ENCODE data around the gene MAP4K5. TPM values are rescaled to one million over a fixed set of nuclear protein-coding genes. Genes with fewer than 3 reads are reported as not detected.

MAP4K5 gene
- total and polyA plus RNA-seq, 4 donors = 7.7 to 47.1 (median 19.3) TPM

- Histone ChIP-seq H3K27ac (ENCODE audit: low read depth in 1 of 2, low read length in 2 of 2) (no peak overlapping the region), H3K9ac (ENCODE audit: low read depth in 1 of 2, low read length in 2 of 2) (no peak overlapping the region), H3K4me1 (ENCODE audit: control insufficient read depth in 4 of 4, insufficient read depth in 4 of 4, low read length in 3 of 4) (no peaks in the 10 kb centered on the region), H3K36me3 (ENCODE audit: control insufficient read depth in 4 of 4, insufficient read depth in 3 of 4, low read depth in 1 of 4, low read length in 3 of 4) (no peaks in the 10 kb centered on the region), H3K9me3 (ENCODE audit: control insufficient read depth in 4 of 4, low read length in 3 of 4) (no peaks in the 10 kb centered on the region), H3K27me3 (ENCODE audit: control insufficient read depth in 4 of 4, insufficient read depth in 4 of 4, low read length in 3 of 4) (no peaks in the 10 kb centered on the region), H3K4me3 (ENCODE audit: low read depth in 1 of 3, low read length in 3 of 3) (no peak overlapping the region)
- no peak for DNase-seq (ENCODE audit: low spot score)
- TF ChIP-seq CTCF (IDR thresholded peaks at IDR 0.05; ENCODE audit: low read depth, low read length, missing input control) = no peak
- TF ChIP-seq SP1 (IDR thresholded peaks at IDR 0.05) = no peak
- 95% methylated on average over 3 of the region's 3 CpGs for WGBS
Measured at GRCh38 chr14:50410071-50410470, 122.3 kb downstream of the MAP4K5 start.

- WGBS = 84% methylated on average over 6 of the region's 6 CpGs
- TF ChIP-seq JUND (IDR thresholded peaks at IDR 0.05) (no peak), RXRA (IDR thresholded peaks at IDR 0.05) (no peak), HNF4G (IDR thresholded peaks at IDR 0.05) (no peak), CTCF (IDR thresholded peaks at IDR 0.05; ENCODE audit: low read depth, low read length, missing input control) (no peak), EGR1 (IDR thresholded peaks at IDR 0.05; ENCODE audit: low read depth in 2 of 2) (no peak), GABPA (IDR thresholded peaks at IDR 0.05 in 1 of 2, conservative IDR thresholded peaks at IDR 0.05 in 1 of 2) (no peak), FOXA1 (IDR thresholded peaks at IDR 0.05) (no peak), MAX (IDR thresholded peaks at IDR 0.05) (no peak), FOXA2 (IDR thresholded peaks at IDR 0.05) (no peak), YY1 (IDR thresholded peaks at IDR 0.05) (no peak)
- DNase-seq (ENCODE audit: low spot score) = no peak
Measured at GRCh38 chr14:50407111-50407812, 125.1 kb downstream of the MAP4K5 start.

GRCh38 chr14:50403419-50403818 is 128.9 kb downstream of the MAP4K5 start:
- no peak for DNase-seq (ENCODE audit: low spot score)
- H3K36me3 ChIP-seq (ENCODE audit: control insufficient read depth in 4 of 4, insufficient read depth in 3 of 4, low read depth in 1 of 4, low read length in 3 of 4) = no peaks in the 10 kb centered on the region
- H3K4me3 ChIP-seq (ENCODE audit: low read depth in 1 of 3, low read length in 3 of 3) = no peak overlapping the region
- H3K9me3 ChIP-seq (ENCODE audit: control insufficient read depth in 4 of 4, low read length in 3 of 4) = no peaks in the 10 kb centered on the region
- H3K4me1 ChIP-seq (ENCODE audit: control insufficient read depth in 4 of 4, insufficient read depth in 4 of 4, low read length in 3 of 4) = no peaks in the 10 kb centered on the region
- no peak overlapping the region for H3K27ac ChIP-seq (ENCODE audit: low read depth in 1 of 2, low read length in 2 of 2)
- no peak overlapping the region for H3K9ac ChIP-seq (ENCODE audit: low read depth in 1 of 2, low read length in 2 of 2)
- TF ChIP-seq REST (IDR thresholded peaks at IDR 0.05) (no peak), ZBTB33 (IDR thresholded peaks at IDR 0.05) (no peak), TAF1 (conservative IDR thresholded peaks at IDR 0.05) (no peak), SP1 (IDR thresholded peaks at IDR 0.05) (no peak), HNF4A (conservative IDR thresholded peaks at IDR 0.05) (no peak), GABPA (IDR thresholded peaks at IDR 0.05 in 1 of 2, conservative IDR thresholded peaks at IDR 0.05 in 1 of 2) (no peak)
- H3K27me3 ChIP-seq (ENCODE audit: control insufficient read depth in 4 of 4, insufficient read depth in 4 of 4, low read length in 3 of 4) = no peaks in the 10 kb centered on the region

More at GRCh38 chr14:50407111-50407812, 125.1 kb downstream of the MAP4K5 start:
- Histone ChIP-seq H3K9ac (ENCODE audit: low read depth in 1 of 2, low read length in 2 of 2) (no peak overlapping the region), H3K4me3 (ENCODE audit: low read depth in 1 of 3, low read length in 3 of 3) (no peak overlapping the region), H3K27me3 (ENCODE audit: control insufficient read depth in 4 of 4, insufficient read depth in 4 of 4, low read length in 3 of 4) (no peaks in the 10 kb centered on the region), H3K36me3 (ENCODE audit: control insufficient read depth in 4 of 4, insufficient read depth in 3 of 4, low read depth in 1 of 4, low read length in 3 of 4) (no peaks in the 10 kb centered on the region), H3K27ac (ENCODE audit: low read depth in 1 of 2, low read length in 2 of 2) (no peak overlapping the region), H3K4me1 (ENCODE audit: control insufficient read depth in 4 of 4, insufficient read depth in 4 of 4, low read length in 3 of 4) (no peaks in the 10 kb centered on the region), H3K9me3 (ENCODE audit: control insufficient read depth in 4 of 4, low read length in 3 of 4) (no peaks in the 10 kb centered on the region)

Data from liver (tissue), 9 donors.